Measurements from ENCODE around the gene SCN4A.

GRCh38 chr17:63926164-63926563 lies 46.6 kb downstream of the SCN4A start:
- TF ChIP-seq POLR2A (IDR thresholded peaks at IDR 0.05; ENCODE audit: low read length): no peak
- no peak for TF ChIP-seq GATA1 (IDR thresholded peaks at IDR 0.05; ENCODE audit: low read depth, low read length)
